ENCODE data around the gene PSIP1. TPM values are rescaled to one million over a fixed set of nuclear protein-coding genes. Genes with fewer than 3 reads are reported as not detected.

The PSIP1 gene
- polyA plus RNA-seq, 3 donors, result 14.7 to 20.2 (median 19.8) TPM

- H3K4me3 ChIP-seq (replicated peaks in 1 of 3; ENCODE audit: low read depth in 2 of 3, low read length in 3 of 3), result no peak overlapping the region
- Mint-ChIP-seq H3K9me3 (peaks cover 0 to 2% (median 0%) of the 10 kb centered on the region in 7 donors), H3K27me3 (ENCODE audit: low read depth in 3 of 3) (peaks cover 0 to 2% (median 1%) of the 10 kb centered on the region in 3 donors), H3K4me3 (no peak overlapping the region), H3K27ac (no peak overlapping the region), H3K4me1 (no peaks in the 10 kb centered on the region), H3K36me3 (no peaks in the 10 kb centered on the region)
- no peaks in the 10 kb centered on the region for H3K79me2 ChIP-seq (ENCODE audit: insufficient read depth, low read length)
- H3K36me3 ChIP-seq (replicated peaks in 1 of 2; ENCODE audit: control insufficient read depth in 1 of 2, insufficient read depth in 2 of 2, low read length in 2 of 2), result no peaks in the 10 kb centered on the region
- 100% methylated on average over 1 of the region's 2 CpGs for whole genome bisulfite sequencing (ENCODE audit: insufficient coverage)
- intact Hi-C loops (cut with micrococcal nuclease), result loop anchor here in 1 of 2 donors (10.0 kb wide), 1 partner anchor 95 kb away; the partner anchor contains the start of gene SNAPC3
- no peaks in the 10 kb centered on the region for H3K4me1 ChIP-seq (ENCODE audit: control insufficient read depth in 1 of 2, insufficient read depth in 2 of 2, low read length in 2 of 2)
- no peaks in the 10 kb centered on the region for H4K20me1 ChIP-seq (ENCODE audit: insufficient read depth, low read length)
- H3K27me3 ChIP-seq (ENCODE audit: control insufficient read depth in 2 of 2, insufficient read depth in 2 of 2, low read length in 2 of 2), result no peaks in the 10 kb centered on the region
- no peak for DNase-seq
- TF ChIP-seq CTCF (IDR thresholded peaks at IDR 0.05), result no peak
- H3K9me3 ChIP-seq (replicated peaks in 1 of 2; ENCODE audit: control insufficient read depth in 1 of 2, insufficient read depth in 1 of 2, low read length in 2 of 2), result no peaks in the 10 kb centered on the region
- H3K4me2 ChIP-seq (replicated peaks; ENCODE audit: extremely low read depth, low read length, poor library complexity, severe bottlenecking), result no peak overlapping the region
- no peak overlapping the region for H2AFZ ChIP-seq (ENCODE audit: insufficient read depth, low read depth, low read length, poor library complexity, severe bottlenecking)
- H3K9ac ChIP-seq (ENCODE audit: insufficient read depth, low read length, poor library complexity, severe bottlenecking), result no peak overlapping the region
- no peak overlapping the region for H3K27ac ChIP-seq (ENCODE audit: low read depth in 1 of 2, low read length in 2 of 2)
These were observed 9.1 kb upstream of the PSIP1 start for GRCh38 chr9:15519831-15520230.

GRCh38 chr9:15513335-15513734, 2.6 kb upstream of the PSIP1 start:
- Histone ChIP-seq H3K9ac (ENCODE audit: insufficient read depth, low read length, poor library complexity, severe bottlenecking) (no peak overlapping the region), H3K79me2 (ENCODE audit: insufficient read depth, low read length) (peaks cover 24% of the 10 kb centered on the region), H2AFZ (ENCODE audit: insufficient read depth, low read depth, low read length, poor library complexity, severe bottlenecking) (no peak overlapping the region), H3K27me3 (ENCODE audit: control insufficient read depth in 2 of 2, insufficient read depth in 2 of 2, low read length in 2 of 2) (no peaks in the 10 kb centered on the region), H4K20me1 (ENCODE audit: insufficient read depth, low read length) (peaks cover 4% of the 10 kb centered on the region), H3K4me1 (ENCODE audit: control insufficient read depth in 1 of 2, insufficient read depth in 2 of 2, low read length in 2 of 2) (peaks cover 17 to 27% of the 10 kb centered on the region in 2 donors), H3K9me3 (replicated peaks in 1 of 2; ENCODE audit: control insufficient read depth in 1 of 2, insufficient read depth in 1 of 2, low read length in 2 of 2) (no peaks in the 10 kb centered on the region), H3K4me3 (replicated peaks in 1 of 3; ENCODE audit: low read depth in 2 of 3, low read length in 3 of 3) (no peak overlapping the region), H3K36me3 (replicated peaks in 1 of 2; ENCODE audit: control insufficient read depth in 1 of 2, insufficient read depth in 2 of 2, low read length in 2 of 2) (no peaks in the 10 kb centered on the region), H3K4me2 (replicated peaks; ENCODE audit: extremely low read depth, low read length, poor library complexity, severe bottlenecking) (no peak overlapping the region), H3K27ac (ENCODE audit: low read depth in 1 of 2, low read length in 2 of 2) (no peak overlapping the region)
- H3K4me1 Mint-ChIP-seq, result peaks cover 29% of the 10 kb centered on the region
- H3K27ac Mint-ChIP-seq, result no peak overlapping the region
- peaks cover 2 to 5% of the 10 kb centered on the region in 2 donors for H3K36me3 Mint-ChIP-seq
- H3K27me3 Mint-ChIP-seq (ENCODE audit: low read depth in 3 of 3), result peaks cover 0 to under 1% (median 0%) of the 10 kb centered on the region in 3 donors
- intact Hi-C loops (cut with micrococcal nuclease), result loop anchor here (5.0 to 10.0 kb wide), 3 partner anchors 39 to 91 kb away; partner anchors contain the start of genes CCDC171 (in 2 of the 2) and SNAPC3 (in 2 of the 2)
- peaks cover 0 to 3% (median 0%) of the 10 kb centered on the region in 7 donors for H3K9me3 Mint-ChIP-seq
- no peak for DNase-seq
- no peak overlapping the region for H3K4me3 Mint-ChIP-seq
- WGBS (ENCODE audit: insufficient coverage), result no CpG with 5 or more reads among the region's 1 CpG
- TF ChIP-seq CTCF (IDR thresholded peaks at IDR 0.05), result no peak

All from CD14-positive monocyte (primary cell).